ENCODE measurements around the gene CLDND1.

The CLDND1 gene

GRCh38 chr3:98536456-98537017 is 13.8 kb upstream of the CLDND1 start:
- Mint-ChIP-seq H3K4me1 (ENCODE audit: low read depth) (peaks cover 7% of the 10 kb centered on the region), H3K27ac (no peak overlapping the region), H3K36me3 (ENCODE audit: low read depth) (no peaks in the 10 kb centered on the region), H3K9me3 (no peaks in the 10 kb centered on the region), H3K4me3 (no peak overlapping the region), H3K27me3 (peaks cover 5% of the 10 kb centered on the region)
- intact Hi-C loops (cut with micrococcal nuclease) = no loop called here

- intact Hi-C loops (cut with micrococcal nuclease) = no loop called here
- H3K9me3 Mint-ChIP-seq = no peaks in the 10 kb centered on the region
- H3K27ac Mint-ChIP-seq = no peak overlapping the region
- H3K4me1 Mint-ChIP-seq (ENCODE audit: low read depth) = peaks cover 7% of the 10 kb centered on the region
- H3K36me3 Mint-ChIP-seq (ENCODE audit: low read depth) = no peaks in the 10 kb centered on the region
- peaks cover 5% of the 10 kb centered on the region for H3K27me3 Mint-ChIP-seq
- no peak overlapping the region for H3K4me3 Mint-ChIP-seq
These were observed 12.0 kb upstream of the CLDND1 start for GRCh38 chr3:98534734-98535133.

GRCh38 chr3:98534168-98534567 is 11.5 kb upstream of the CLDND1 start:
- H3K4me1 Mint-ChIP-seq (ENCODE audit: low read depth) = peaks cover 7% of the 10 kb centered on the region
- no peak overlapping the region for H3K27ac Mint-ChIP-seq
- peaks cover 5% of the 10 kb centered on the region for H3K27me3 Mint-ChIP-seq
- no peaks in the 10 kb centered on the region for H3K36me3 Mint-ChIP-seq (ENCODE audit: low read depth)
- no peak overlapping the region for H3K4me3 Mint-ChIP-seq
- H3K9me3 Mint-ChIP-seq = no peaks in the 10 kb centered on the region
- intact Hi-C loops (cut with micrococcal nuclease) = no loop called here

- Mint-ChIP-seq H3K27ac (no peak overlapping the region), H3K4me1 (ENCODE audit: low read depth) (peaks cover 7% of the 10 kb centered on the region), H3K9me3 (no peaks in the 10 kb centered on the region), H3K27me3 (peaks cover 5% of the 10 kb centered on the region), H3K4me3 (no peak overlapping the region), H3K36me3 (ENCODE audit: low read depth) (no peaks in the 10 kb centered on the region)
- intact Hi-C loops (cut with micrococcal nuclease) = no loop called here
These were observed 10.2 kb upstream of the CLDND1 start for GRCh38 chr3:98532709-98533571.

- Mint-ChIP-seq H3K27ac (no peak overlapping the region), H3K4me3 (no peak overlapping the region), H3K27me3 (peaks cover 5% of the 10 kb centered on the region), H3K36me3 (ENCODE audit: low read depth) (no peaks in the 10 kb centered on the region), H3K4me1 (ENCODE audit: low read depth) (peaks cover 7% of the 10 kb centered on the region), H3K9me3 (no peaks in the 10 kb centered on the region)
- intact Hi-C loops (cut with micrococcal nuclease) = no loop called here
These were observed 9.6 kb upstream of the CLDND1 start for GRCh38 chr3:98532275-98532637.

- H3K27me3 Mint-ChIP-seq = peaks cover 5% of the 10 kb centered on the region
- intact Hi-C loops (cut with micrococcal nuclease) = no loop called here
- H3K9me3 Mint-ChIP-seq = no peaks in the 10 kb centered on the region
- no peaks in the 10 kb centered on the region for H3K36me3 Mint-ChIP-seq (ENCODE audit: low read depth)
- no peak within 1 kb of the TSS for H3K4me3 Mint-ChIP-seq
- no peak within 1 kb of the TSS for H3K27ac Mint-ChIP-seq
- peaks cover 7% of the 10 kb centered on the region for H3K4me1 Mint-ChIP-seq (ENCODE audit: low read depth)
These were observed 9.0 kb upstream of the CLDND1 start, which contains the start of gene GPR15 for GRCh38 chr3:98531622-98532274. GPR15 (plus strand) TSS chr3:98531978; CDS start chr3:98532034, 56 bp downstream.

- Mint-ChIP-seq H3K27me3 (peaks cover 5% of the 10 kb centered on the region), H3K4me3 (no peak overlapping the region), H3K4me1 (ENCODE audit: low read depth) (peaks cover 7% of the 10 kb centered on the region), H3K9me3 (no peaks in the 10 kb centered on the region), H3K36me3 (ENCODE audit: low read depth) (no peaks in the 10 kb centered on the region), H3K27ac (no peak overlapping the region)
- intact Hi-C loops (cut with micrococcal nuclease) = no loop called here
These were observed 8.0 kb upstream of the CLDND1 start for GRCh38 chr3:98530676-98531075.

GRCh38 chr3:98529856-98530459 is 7.3 kb upstream of the CLDND1 start:
- peaks cover 5% of the 10 kb centered on the region for H3K27me3 Mint-ChIP-seq
- H3K36me3 Mint-ChIP-seq (ENCODE audit: low read depth) = no peaks in the 10 kb centered on the region
- no peak overlapping the region for H3K27ac Mint-ChIP-seq
- peaks cover 7% of the 10 kb centered on the region for H3K4me1 Mint-ChIP-seq (ENCODE audit: low read depth)
- no peak overlapping the region for H3K4me3 Mint-ChIP-seq
- intact Hi-C loops (cut with micrococcal nuclease) = loop anchor here (10.0 kb wide), 2 partner anchors 285 to 705 kb away; partner anchors contain the start of gene CRYBG3
- H3K9me3 Mint-ChIP-seq = no peaks in the 10 kb centered on the region

- H3K27me3 Mint-ChIP-seq = peaks cover 5% of the 10 kb centered on the region
- no peak overlapping the region for H3K4me3 Mint-ChIP-seq
- no peaks in the 10 kb centered on the region for H3K36me3 Mint-ChIP-seq (ENCODE audit: low read depth)
- H3K4me1 Mint-ChIP-seq (ENCODE audit: low read depth) = peaks cover 7% of the 10 kb centered on the region
- no peaks in the 10 kb centered on the region for H3K9me3 Mint-ChIP-seq
- intact Hi-C loops (cut with micrococcal nuclease) = loop anchor here (10.0 kb wide), 2 partner anchors 286 to 704 kb away; partner anchors contain the start of gene CRYBG3
- H3K27ac Mint-ChIP-seq = no peak overlapping the region
These were observed 6.0 kb upstream of the CLDND1 start for GRCh38 chr3:98528474-98529346.

- H3K9me3 Mint-ChIP-seq = no peaks in the 10 kb centered on the region
- intact Hi-C loops (cut with micrococcal nuclease) = loop anchor here (10.0 kb wide), 2 partner anchors 289 to 701 kb away; partner anchors contain the start of gene CRYBG3
- H3K36me3 Mint-ChIP-seq (ENCODE audit: low read depth) = peaks cover 22% of the 10 kb centered on the region
- H3K27me3 Mint-ChIP-seq = no peaks in the 10 kb centered on the region
- H3K27ac Mint-ChIP-seq = no peak overlapping the region
- no peak overlapping the region for H3K4me3 Mint-ChIP-seq
- H3K4me1 Mint-ChIP-seq (ENCODE audit: low read depth) = peaks cover 17% of the 10 kb centered on the region
These were observed 2.8 kb upstream of the CLDND1 start for GRCh38 chr3:98525494-98525893.

- Mint-ChIP-seq H3K9me3 (no peaks in the 10 kb centered on the region), H3K27me3 (no peaks in the 10 kb centered on the region), H3K4me3 (peak overlapping the region; percentile 85), H3K36me3 (ENCODE audit: low read depth) (peaks cover 53% of the 10 kb centered on the region), H3K27ac (peak overlapping the region; percentile 98), H3K4me1 (ENCODE audit: low read depth) (peaks cover 35% of the 10 kb centered on the region)
- intact Hi-C loops (cut with micrococcal nuclease) = loop anchor here (1.0 to 10.0 kb wide), 7 partner anchors 40 to 757 kb away; partner anchors contain the start of genes ARL6, CPOX, CRYBG3 and DCBLD2
These were observed 682 bp downstream of the CLDND1 start for GRCh38 chr3:98521897-98522543.

- H3K36me3 Mint-ChIP-seq (ENCODE audit: low read depth) = peaks cover 69% of the 10 kb centered on the region
- H3K4me1 Mint-ChIP-seq (ENCODE audit: low read depth) = peaks cover 35% of the 10 kb centered on the region
- no peaks in the 10 kb centered on the region for H3K27me3 Mint-ChIP-seq
- no peak overlapping the region for H3K27ac Mint-ChIP-seq
- no peaks in the 10 kb centered on the region for H3K9me3 Mint-ChIP-seq
- no peak overlapping the region for H3K4me3 Mint-ChIP-seq
- intact Hi-C loops (cut with micrococcal nuclease) = no loop called here
These were observed 3.4 kb downstream of the CLDND1 start for GRCh38 chr3:98519351-98519750.

- intact Hi-C loops (cut with micrococcal nuclease) = no loop called here
- Mint-ChIP-seq H3K9me3 (no peaks in the 10 kb centered on the region), H3K27me3 (no peaks in the 10 kb centered on the region), H3K27ac (no peak overlapping the region), H3K4me3 (no peak overlapping the region), H3K4me1 (ENCODE audit: low read depth) (peaks cover 35% of the 10 kb centered on the region), H3K36me3 (ENCODE audit: low read depth) (peaks cover 74% of the 10 kb centered on the region)
These were observed 3.9 kb downstream of the CLDND1 start for GRCh38 chr3:98518816-98519215.

Measured in dendritic cell treated with granulocyte-macrophage colony-stimulating factor and Interleukin-4, amounts not matched to agents 40 ng/mL and 50 ng/mL, for 4 days (primary cell).